ENCODE data around the gene SLC22A15. TPM values are rescaled to one million over a fixed set of nuclear protein-coding genes. Genes with fewer than 3 reads are reported as not detected.

Gene SLC22A15
- total RNA-seq, 4 donors from 2014 or later: 1.8 to 2.8 (median 2.3) TPM

- 71% methylated on average over 6 of the region's 6 CpGs for WGBS
- TF ChIP-seq CTCF (IDR thresholded peaks at IDR 0.05): no peak
- no peak for TF ChIP-seq POLR2AphosphoS5 (IDR thresholded peaks at IDR 0.05)
- no peak for TF ChIP-seq POLR2A (IDR thresholded peaks at IDR 0.05; ENCODE audit: low read depth)
- no peak for TF ChIP-seq EP300 (IDR thresholded peaks at IDR 0.05)
- DNase-seq (ENCODE audit: extremely low spot score): no peak
- H3K4me3 ChIP-seq: no peak overlapping the region
- H3K9me3 ChIP-seq: no peaks in the 10 kb centered on the region
- H3K4me1 ChIP-seq: no peaks in the 10 kb centered on the region
- no peaks in the 10 kb centered on the region for H3K36me3 ChIP-seq
- intact Hi-C loops (cut with DNase I): no loop called here
- no peak overlapping the region for H3K27ac ChIP-seq (replicated peaks in 1 of 4)
- H3K27me3 ChIP-seq: no peaks in the 10 kb centered on the region
Measured at GRCh38 chr1:116078699-116079223, 102.4 kb downstream of the SLC22A15 start.

GRCh38 chr1:116087628-116088027 lies 111.3 kb downstream of the SLC22A15 start:
- Histone ChIP-seq H3K4me1 (no peaks in the 10 kb centered on the region), H3K27ac (replicated peaks in 1 of 4) (no peak overlapping the region), H3K9me3 (peaks cover 0 to 26% (median 12%) of the 10 kb centered on the region in 4 donors), H3K27me3 (no peaks in the 10 kb centered on the region), H3K36me3 (no peaks in the 10 kb centered on the region), H3K4me3 (no peak overlapping the region)
- DNase-seq (ENCODE audit: extremely low spot score): no peak
- intact Hi-C loops (cut with DNase I): no loop called here
- TF ChIP-seq EP300 (IDR thresholded peaks at IDR 0.05): no peak
- no peak for TF ChIP-seq POLR2AphosphoS5 (IDR thresholded peaks at IDR 0.05)
- no peak for TF ChIP-seq CTCF (IDR thresholded peaks at IDR 0.05)
- TF ChIP-seq POLR2A (IDR thresholded peaks at IDR 0.05; ENCODE audit: low read depth): no peak

GRCh38 chr1:116089870-116090269 lies 113.6 kb downstream of the SLC22A15 start:
- intact Hi-C loops (cut with DNase I): no loop called here
- Histone ChIP-seq H3K9me3 (peaks cover 0 to 31% (median 15%) of the 10 kb centered on the region in 4 donors), H3K4me1 (no peaks in the 10 kb centered on the region), H3K36me3 (no peaks in the 10 kb centered on the region), H3K27ac (replicated peaks in 1 of 4) (no peak overlapping the region), H3K27me3 (no peaks in the 10 kb centered on the region), H3K4me3 (no peak overlapping the region)
- WGBS: 83% methylated on average over 1 of the region's 1 CpG
- TF ChIP-seq POLR2A (IDR thresholded peaks at IDR 0.05; ENCODE audit: low read depth): no peak
- no peak for TF ChIP-seq CTCF (IDR thresholded peaks at IDR 0.05)
- TF ChIP-seq POLR2AphosphoS5 (IDR thresholded peaks at IDR 0.05): no peak
- TF ChIP-seq EP300 (IDR thresholded peaks at IDR 0.05): no peak
- DNase-seq (ENCODE audit: extremely low spot score): no peak

GRCh38 chr1:116091083-116091482 lies 114.8 kb downstream of the SLC22A15 start:
- DNase-seq (ENCODE audit: extremely low spot score): no peak
- no peak overlapping the region for H3K27ac ChIP-seq (replicated peaks in 1 of 4)
- no peak overlapping the region for H3K4me3 ChIP-seq
- H3K4me1 ChIP-seq: no peaks in the 10 kb centered on the region
- H3K27me3 ChIP-seq: no peaks in the 10 kb centered on the region
- no peaks in the 10 kb centered on the region for H3K36me3 ChIP-seq
- intact Hi-C loops (cut with DNase I): no loop called here
- peaks cover 0 to 38% (median 22%) of the 10 kb centered on the region in 4 donors for H3K9me3 ChIP-seq
- 55% methylated on average over 1 of the region's 1 CpG for WGBS
- TF ChIP-seq EP300 (IDR thresholded peaks at IDR 0.05) (no peak), POLR2A (IDR thresholded peaks at IDR 0.05; ENCODE audit: low read depth) (no peak), CTCF (IDR thresholded peaks at IDR 0.05) (no peak), POLR2AphosphoS5 (IDR thresholded peaks at IDR 0.05) (no peak)

All from esophagus muscularis mucosa (tissue), 4 donors.